ENCODE measurements around the gene PTPRA. TPM values are rescaled to one million over a fixed set of nuclear protein-coding genes. Genes with fewer than 3 reads are reported as not detected.

The PTPRA gene
- total and polyA plus RNA-seq, 2 of the 8 experiments (the other 6 are each of a cell fraction or from before 2014, with no cell fraction given), result 47.7 to 51.3 TPM

GRCh38 chr20:2840138-2840966 lies 32.9 kb upstream of the PTPRA start, which contains the start of the genes PCED1A and VPS16 (continued):
- TF ChIP-seq CBX5 (IDR thresholded peaks at IDR 0.05; ENCODE audit: low read depth, low read length) (no peak), FOSL1 (IDR thresholded peaks at IDR 0.05; ENCODE audit: insufficient read depth, low read depth, low read length) (no peak), POLR2A (IDR thresholded peaks at IDR 0.05; ENCODE audit: control extremely low read depth in 1 of 2, low read depth in 2 of 2, low read length in 2 of 2) (peak in 1 of 2 experiments; percentile 59; a peak in 2 of 3 replicates), TCF12 (IDR thresholded peaks at IDR 0.05; ENCODE audit: low read depth, low read length) (no peak), KDM4A (IDR thresholded peaks at IDR 0.05; ENCODE audit: low read depth, low read length, severe bottlenecking) (peak; percentile 100), HDAC6 (IDR thresholded peaks at IDR 0.05; ENCODE audit: low read depth, low read length) (no peak), RAD21 (IDR thresholded peaks at IDR 0.05 in 1 of 2, conservative IDR thresholded peaks at IDR 0.05 in 1 of 2; ENCODE audit: low read depth in 2 of 2, low read length in 2 of 2) (no peak), SIX5 (IDR thresholded peaks at IDR 0.05; ENCODE audit: low read depth, low read length) (peak; percentile 69), SIN3A (conservative IDR thresholded peaks at IDR 0.05 in 1 of 2, IDR thresholded peaks at IDR 0.05 in 1 of 2; ENCODE audit: low read depth in 1 of 2, low read length in 2 of 2) (peak; percentile 82 to 83; a peak in 2 of 4 replicates), CHD1 (IDR thresholded peaks at IDR 0.05; ENCODE audit: low read depth, low read length) (no peak), SP2 (IDR thresholded peaks at IDR 0.05; ENCODE audit: low read length) (no peak), EP300 (IDR thresholded peaks at IDR 0.05; ENCODE audit: borderline replicate concordance in 1 of 2, low read depth in 2 of 2, low read length in 2 of 2) (no peak), NANOG (IDR thresholded peaks at IDR 0.05; ENCODE audit: insufficient read depth, low read depth, low read length, poor library complexity, severe bottlenecking) (no peak), KDM5A (IDR thresholded peaks at IDR 0.05; ENCODE audit: low read length) (no peak), SUZ12 (IDR thresholded peaks at IDR 0.05; ENCODE audit: low read length) (no peak; the same call in 1 of the 2 replicates), GABPA (IDR thresholded peaks at IDR 0.05; ENCODE audit: borderline replicate concordance, insufficient read depth, low read length) (peak; percentile 98)
- TF ChIP-seq, protein P1, sequence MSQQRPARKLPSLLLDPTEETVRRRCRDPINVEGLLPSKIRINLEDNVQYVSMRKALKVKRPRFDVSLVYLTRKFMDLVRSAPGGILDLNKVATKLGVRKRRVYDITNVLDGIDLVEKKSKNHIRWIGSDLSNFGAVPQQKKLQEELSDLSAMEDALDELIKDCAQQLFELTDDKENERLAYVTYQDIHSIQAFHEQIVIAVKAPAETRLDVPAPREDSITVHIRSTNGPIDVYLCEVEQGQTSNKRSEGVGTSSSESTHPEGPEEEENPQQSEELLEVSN (IDR thresholded peaks at IDR 0.05), result peak; percentile 97
- TF ChIP-seq, protein P2, sequence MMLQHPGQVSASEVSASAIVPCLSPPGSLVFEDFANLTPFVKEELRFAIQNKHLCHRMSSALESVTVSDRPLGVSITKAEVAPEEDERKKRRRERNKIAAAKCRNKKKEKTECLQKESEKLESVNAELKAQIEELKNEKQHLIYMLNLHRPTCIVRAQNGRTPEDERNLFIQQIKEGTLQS (IDR thresholded peaks at IDR 0.05; ENCODE audit: insufficient read depth, low read depth, low read length), result peak; percentile 80
- TF ChIP-seq, protein P3, sequence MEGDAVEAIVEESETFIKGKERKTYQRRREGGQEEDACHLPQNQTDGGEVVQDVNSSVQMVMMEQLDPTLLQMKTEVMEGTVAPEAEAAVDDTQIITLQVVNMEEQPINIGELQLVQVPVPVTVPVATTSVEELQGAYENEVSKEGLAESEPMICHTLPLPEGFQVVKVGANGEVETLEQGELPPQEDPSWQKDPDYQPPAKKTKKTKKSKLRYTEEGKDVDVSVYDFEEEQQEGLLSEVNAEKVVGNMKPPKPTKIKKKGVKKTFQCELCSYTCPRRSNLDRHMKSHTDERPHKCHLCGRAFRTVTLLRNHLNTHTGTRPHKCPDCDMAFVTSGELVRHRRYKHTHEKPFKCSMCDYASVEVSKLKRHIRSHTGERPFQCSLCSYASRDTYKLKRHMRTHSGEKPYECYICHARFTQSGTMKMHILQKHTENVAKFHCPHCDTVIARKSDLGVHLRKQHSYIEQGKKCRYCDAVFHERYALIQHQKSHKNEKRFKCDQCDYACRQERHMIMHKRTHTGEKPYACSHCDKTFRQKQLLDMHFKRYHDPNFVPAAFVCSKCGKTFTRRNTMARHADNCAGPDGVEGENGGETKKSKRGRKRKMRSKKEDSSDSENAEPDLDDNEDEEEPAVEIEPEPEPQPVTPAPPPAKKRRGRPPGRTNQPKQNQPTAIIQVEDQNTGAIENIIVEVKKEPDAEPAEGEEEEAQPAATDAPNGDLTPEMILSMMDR (IDR thresholded peaks at IDR 0.05; ENCODE audit: control extremely low read depth in 1 of 3, insufficient read depth in 1 of 3, low read depth in 1 of 3, low read length in 3 of 3), result no peak
